ENCODE measurements around the gene TEPSIN.

DNA sequence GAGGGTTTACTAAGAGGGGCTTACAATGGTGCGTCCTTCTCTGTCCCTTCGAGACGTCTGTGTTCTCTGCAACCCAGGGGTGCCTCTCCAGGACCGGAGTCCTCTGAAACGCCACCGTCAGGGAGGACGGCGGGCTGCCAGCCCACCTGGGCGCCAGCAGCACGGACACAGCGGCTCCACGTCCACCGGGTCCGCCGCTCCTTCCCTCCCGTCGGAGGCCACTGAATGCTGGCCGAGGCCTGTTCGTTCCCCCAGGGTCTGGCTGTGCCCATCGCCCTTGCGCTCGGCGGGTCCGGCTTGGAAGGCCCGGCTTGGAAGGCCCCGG lies 403 bp downstream of the TEPSIN start:
- TF ChIP-seq EP300 (IDR thresholded peaks at IDR 0.05) (no peak), POLR2A (IDR thresholded peaks at IDR 0.05; ENCODE audit: low read depth) (no peak)
- TF ChIP-seq, protein P1, sequence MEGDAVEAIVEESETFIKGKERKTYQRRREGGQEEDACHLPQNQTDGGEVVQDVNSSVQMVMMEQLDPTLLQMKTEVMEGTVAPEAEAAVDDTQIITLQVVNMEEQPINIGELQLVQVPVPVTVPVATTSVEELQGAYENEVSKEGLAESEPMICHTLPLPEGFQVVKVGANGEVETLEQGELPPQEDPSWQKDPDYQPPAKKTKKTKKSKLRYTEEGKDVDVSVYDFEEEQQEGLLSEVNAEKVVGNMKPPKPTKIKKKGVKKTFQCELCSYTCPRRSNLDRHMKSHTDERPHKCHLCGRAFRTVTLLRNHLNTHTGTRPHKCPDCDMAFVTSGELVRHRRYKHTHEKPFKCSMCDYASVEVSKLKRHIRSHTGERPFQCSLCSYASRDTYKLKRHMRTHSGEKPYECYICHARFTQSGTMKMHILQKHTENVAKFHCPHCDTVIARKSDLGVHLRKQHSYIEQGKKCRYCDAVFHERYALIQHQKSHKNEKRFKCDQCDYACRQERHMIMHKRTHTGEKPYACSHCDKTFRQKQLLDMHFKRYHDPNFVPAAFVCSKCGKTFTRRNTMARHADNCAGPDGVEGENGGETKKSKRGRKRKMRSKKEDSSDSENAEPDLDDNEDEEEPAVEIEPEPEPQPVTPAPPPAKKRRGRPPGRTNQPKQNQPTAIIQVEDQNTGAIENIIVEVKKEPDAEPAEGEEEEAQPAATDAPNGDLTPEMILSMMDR (IDR thresholded peaks at IDR 0.05) = no peak

All from esophagus muscularis mucosa (tissue), 4 donors.